Measurements from ENCODE around the gene TRABD2A.

DNA sequence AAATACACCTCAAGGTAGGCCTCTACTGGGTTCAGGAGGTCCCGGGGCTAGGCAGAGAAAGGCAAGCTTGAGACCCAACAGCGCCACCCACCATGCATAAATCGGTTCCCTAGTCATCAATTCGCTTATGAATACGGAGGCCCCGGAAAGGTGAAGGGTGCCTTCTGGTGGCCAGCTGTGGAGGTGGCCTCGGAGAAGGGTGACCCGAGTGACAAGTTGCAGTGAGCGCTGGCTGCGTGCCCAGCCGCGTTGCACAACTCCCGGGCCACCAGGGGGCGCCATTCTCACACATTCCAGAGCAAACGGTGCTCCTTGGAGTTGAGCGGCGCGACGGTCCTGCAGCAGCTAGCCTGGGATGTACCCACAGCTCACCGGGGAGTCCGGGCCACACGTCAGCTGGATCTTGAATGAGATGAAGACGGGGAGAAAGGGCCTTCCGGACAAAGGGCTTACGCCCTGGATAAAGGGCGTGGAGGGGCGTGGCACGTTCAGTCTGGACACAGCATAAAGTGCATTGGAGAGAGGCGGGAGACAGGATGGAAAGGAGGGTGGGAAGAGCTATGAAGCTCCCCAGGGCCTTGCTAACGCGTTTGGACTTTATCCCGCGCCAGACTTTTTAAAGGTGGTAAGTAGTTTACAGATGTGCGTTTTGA, 45.0 kb upstream of the TRABD2A start:
- TF ChIP-seq CTCF (conservative IDR thresholded peaks at IDR 0.05; ENCODE audit: low read length): peak; percentile 99
- TF ChIP-seq EZH2phosphoT487 (IDR thresholded peaks at IDR 0.05; ENCODE audit: borderline replicate concordance, low read depth, low read length): no peak
